ENCODE measurements around the gene SH3BP4. TPM values are rescaled to one million over a fixed set of nuclear protein-coding genes. Genes with fewer than 3 reads are reported as not detected.
A peak's percentile ranks its signal among the peaks of the same experiment; 100 is the strongest.

The SH3BP4 gene
- total RNA-seq, 1 donor: 115 TPM

DNA sequence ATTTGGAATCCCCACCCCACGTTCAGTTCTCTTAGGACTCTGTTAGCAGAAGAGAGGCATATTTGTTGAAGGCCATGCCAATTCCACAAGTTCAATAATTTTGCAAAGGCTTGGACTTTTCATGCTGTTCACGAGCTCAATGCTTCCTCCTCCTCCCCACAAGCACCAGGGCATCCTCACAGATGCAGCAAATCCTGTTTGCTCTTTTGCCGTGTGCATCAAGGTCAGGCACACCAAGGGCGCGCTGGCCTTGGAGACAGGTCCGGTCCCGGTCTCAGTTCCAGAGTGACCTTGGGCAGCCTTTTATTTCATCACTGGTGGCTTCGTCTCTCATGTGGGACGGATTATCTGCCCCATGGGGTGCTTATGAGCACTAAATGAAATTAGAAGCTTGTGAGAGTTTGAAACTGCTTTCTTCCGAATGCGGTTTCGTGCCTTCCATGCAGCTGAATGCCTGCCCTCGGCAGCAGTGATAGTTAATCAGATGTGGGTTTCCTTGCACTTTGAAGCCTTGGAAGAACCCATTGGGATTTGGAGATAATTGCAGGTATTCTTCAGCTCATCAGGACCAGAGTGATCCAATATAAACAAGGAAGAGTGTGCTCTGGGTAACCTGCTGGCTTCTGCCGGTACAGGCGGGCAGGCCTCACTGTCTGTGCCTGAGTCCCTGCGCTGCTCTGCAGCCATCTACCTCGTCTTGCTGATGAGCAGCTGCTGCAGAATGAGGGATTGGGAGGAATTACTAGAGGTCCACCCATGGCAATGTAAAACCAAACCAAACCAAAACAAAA is 140.8 kb downstream of the SH3BP4 start:
- no peak for TF ChIP-seq CTCF (IDR thresholded peaks at IDR 0.05; ENCODE audit: insufficient read depth, low read depth, low read length)
- no peak overlapping the region for H3K4me3 ChIP-seq (ENCODE audit: low read depth, low read length)
- DNase-seq (ENCODE audit: low read depth): no peak

DNA sequence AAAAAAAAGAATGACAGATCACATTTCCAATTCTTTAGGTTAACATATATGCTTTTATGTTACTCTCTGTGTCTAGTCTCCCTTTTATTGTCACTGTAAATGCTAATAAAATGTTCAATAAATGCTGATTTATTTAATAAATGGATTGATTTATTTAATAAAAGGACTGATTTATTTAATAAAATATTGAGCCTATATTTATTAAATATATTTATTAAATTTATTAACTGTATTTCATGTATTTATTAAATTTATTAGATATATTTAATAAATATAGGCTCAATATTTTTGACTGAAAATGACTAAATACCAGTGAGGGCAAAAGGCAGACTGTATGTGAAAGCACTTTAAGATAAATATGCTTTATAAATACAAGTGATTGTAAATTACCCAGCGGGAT is 142.6 kb downstream of the SH3BP4 start:
- no peak overlapping the region for H3K4me3 ChIP-seq (ENCODE audit: low read depth, low read length)
- TF ChIP-seq CTCF (IDR thresholded peaks at IDR 0.05; ENCODE audit: insufficient read depth, low read depth, low read length): no peak
- DNase-seq (ENCODE audit: low read depth): no peak

GRCh38 chr2:235095569-235095968 is 143.8 kb downstream of the SH3BP4 start:
- DNase-seq (ENCODE audit: low read depth): peak; percentile 38
- H3K4me3 ChIP-seq (ENCODE audit: low read depth, low read length): no peak overlapping the region
- no peak for TF ChIP-seq CTCF (IDR thresholded peaks at IDR 0.05; ENCODE audit: insufficient read depth, low read depth, low read length)

- H3K4me3 ChIP-seq (ENCODE audit: low read depth, low read length): no peak overlapping the region
- TF ChIP-seq CTCF (IDR thresholded peaks at IDR 0.05; ENCODE audit: insufficient read depth, low read depth, low read length): no peak
- DNase-seq (ENCODE audit: low read depth): no peak
Measured at GRCh38 chr2:235096447-235096846, 144.6 kb downstream of the SH3BP4 start.

DNA sequence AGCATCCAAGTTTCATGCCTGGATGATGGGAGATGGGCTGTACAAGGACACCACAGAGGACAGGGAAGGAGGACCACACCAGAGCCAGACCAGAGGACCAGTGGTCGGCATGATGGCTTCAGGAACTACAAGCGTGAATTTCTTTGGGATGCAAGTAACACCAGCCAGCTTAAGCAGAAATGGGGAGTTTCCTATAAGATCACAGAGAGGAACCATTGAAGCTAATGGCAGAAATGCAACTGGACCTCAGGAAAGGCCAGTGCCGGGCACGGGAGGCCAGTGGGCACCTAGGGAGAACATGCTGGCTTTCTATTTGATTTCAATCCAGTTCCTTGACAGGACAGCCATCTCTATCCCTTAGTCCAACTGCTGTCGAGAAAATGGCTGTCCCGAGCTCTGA is 145.4 kb downstream of the SH3BP4 start:
- no peak overlapping the region for H3K4me3 ChIP-seq (ENCODE audit: low read depth, low read length)
- no peak for TF ChIP-seq CTCF (IDR thresholded peaks at IDR 0.05; ENCODE audit: insufficient read depth, low read depth, low read length)
- DNase-seq (ENCODE audit: low read depth): no peak

DNA sequence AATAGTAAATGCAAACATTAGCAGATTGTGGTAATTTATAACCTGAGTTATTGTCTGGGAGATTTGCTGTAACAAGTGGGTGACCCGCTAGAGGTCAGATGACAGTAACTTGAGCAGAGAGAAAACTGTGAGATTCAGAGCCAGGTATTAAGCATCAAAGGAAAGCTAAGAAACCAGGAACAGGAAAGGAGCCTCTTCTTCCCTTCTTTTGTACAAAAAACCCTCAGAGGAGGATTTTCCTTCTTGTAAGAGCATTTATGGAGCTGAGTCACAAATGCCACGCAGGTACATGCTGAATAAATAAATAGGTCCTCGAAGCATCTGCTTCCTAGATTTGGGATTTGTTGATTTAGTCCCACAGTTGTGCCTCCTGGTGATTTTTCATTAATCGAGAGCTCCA is 146.5 kb downstream of the SH3BP4 start:
- H3K4me3 ChIP-seq (ENCODE audit: low read depth, low read length): no peak overlapping the region
- TF ChIP-seq CTCF (IDR thresholded peaks at IDR 0.05; ENCODE audit: insufficient read depth, low read depth, low read length): no peak
- DNase-seq (ENCODE audit: low read depth): no peak

Data from fibroblast of villous mesenchyme (primary cell).